Neural cell (in vitro differentiated cells): Measurements from ENCODE around the gene SIL1. TPM values are rescaled to one million over a fixed set of nuclear protein-coding genes. Genes with fewer than 3 reads are reported as not detected.

Experiments used
- H2AFZ ChIP-seq: fragments of 200-600, 300-800 bp; sonication (generic), shearing (Covaris generic); 2 replicates; pipeline ENCODE4 v1.6.0; 2014; ENCODE audit warnings: low read depth, mild to moderate bottlenecking, antibody characterized with exemption, low read length, moderate library complexity
- H3F3A ChIP-seq: fragments of 200-600 bp; shearing (Covaris generic); 2 replicates; pipeline ENCODE4 v1.6.1; 2016; ENCODE audit warnings: mild to moderate bottlenecking, moderate library complexity, mixed read lengths, antibody characterized with exemption, low read length; ENCODE audit not compliant: insufficient read depth, poor library complexity, severe bottlenecking
- H3K27ac ChIP-seq: fragments of 200-600, 300-800 bp; sonication (generic), shearing (Covaris generic); 2 replicates; pipeline ENCODE4 v1.5.1; 2014; ENCODE audit warnings: mild to moderate bottlenecking, low read length, moderate library complexity
- H3K27me3 ChIP-seq: fragments of 300-800, 200-600 bp; sonication (generic), shearing (Covaris generic); 2 replicates; pipeline ENCODE4 v1.6.0; 2014; ENCODE audit warnings: mild to moderate bottlenecking, low read depth, low read length, moderate library complexity; ENCODE audit not compliant: insufficient read depth
- H3K36me3 ChIP-seq: fragments of 300-800, 200-600 bp; sonication (generic), shearing (Covaris generic); 2 replicates; pipeline ENCODE4 v1.5.1; 2014; ENCODE audit warnings: mild to moderate bottlenecking, antibody characterized with exemption, low read length, moderate library complexity; ENCODE audit not compliant: insufficient read depth
- H3K4me2 ChIP-seq: fragments of 300-800, 200-600 bp; sonication (generic), shearing (Covaris generic); 2 replicates; pipeline ENCODE4 v1.6.0; 2014; ENCODE audit warnings: mild to moderate bottlenecking, low read length
- H3K4me3 ChIP-seq: fragments of 300-800, 200-600 bp; sonication (generic), shearing (Covaris generic); 2 replicates; pipeline ENCODE4 v1.5.1; 2014; ENCODE audit warnings: mild to moderate bottlenecking, low read length, moderate library complexity
- H3K79me2 ChIP-seq: fragments of 200-600 bp; shearing (Covaris generic); replicated peaks from 2 replicates; pipeline ENCODE4 v1.6.0; 2014; ENCODE audit warnings: mild to moderate bottlenecking, low read length, moderate library complexity; ENCODE audit not compliant: insufficient read depth
- H3K9ac ChIP-seq: fragments of 300-800, 200-600 bp; sonication (generic), shearing (Covaris generic); 2 replicates; pipeline ENCODE4 v1.6.1; 2016; ENCODE audit warnings: mild to moderate bottlenecking, low read length, mixed read lengths
- H3K9me2 ChIP-seq: fragments of 200-600 bp; shearing (Covaris generic); 2 replicates; pipeline ENCODE4 v1.6.1; 2016; ENCODE audit warnings: mild to moderate bottlenecking, low read length, mixed read lengths; ENCODE audit not compliant: insufficient read depth
- H3K9me3 ChIP-seq: fragments of 200-600, 300-800 bp; sonication (generic), shearing (Covaris generic); 2 replicates; pipeline ENCODE4 v1.6.1; 2016; ENCODE audit warnings: mild to moderate bottlenecking, mixed run types, low read length, moderate library complexity, mixed read lengths
- H4K20me1 ChIP-seq: fragments of 200-600 bp; shearing (Covaris generic); 2 replicates; pipeline ENCODE4 v1.6.1; 2016; ENCODE audit warnings: mild to moderate bottlenecking, mixed run types; ENCODE audit not compliant: insufficient read depth
- EP300 ChIP-seq: fragments of 450-650 bp; conservative IDR thresholded peaks from 2 replicates; pipeline ENCODE4 v1.6.1; 2014; ENCODE audit warnings: antibody characterized with exemption, mild to moderate bottlenecking, moderate library complexity; ENCODE audit not compliant: poor library complexity, severe bottlenecking
- EZH2 ChIP-seq: fragments of 200-600, 300-800 bp; shearing (Covaris generic), sonication (generic); IDR thresholded peaks from 2 replicates; pipeline ENCODE4 v1.6.1; 2014; ENCODE audit warnings: antibody characterized with exemption, low read length, borderline replicate concordance, mild to moderate bottlenecking; ENCODE audit not compliant: insufficient read depth, poor library complexity, severe bottlenecking
- MXI1 ChIP-seq: fragments of 450-650 bp; conservative IDR thresholded peaks from 2 replicates; pipeline ENCODE4 v1.6.1; 2014; ENCODE audit warnings: antibody characterized with exemption, mild to moderate bottlenecking; ENCODE audit not compliant: poor library complexity, severe bottlenecking
- POLR2AphosphoS5 ChIP-seq: IDR thresholded peaks from 2 replicates; pipeline ENCODE4 v1.6.1; 2012
- RAD21 ChIP-seq: fragments of 450-650 bp; conservative IDR thresholded peaks from 2 replicates; pipeline ENCODE4 v1.6.1; 2014; ENCODE audit warnings: antibody characterized with exemption, mild to moderate bottlenecking, moderate library complexity
- SMC3 ChIP-seq: fragments of 450-650 bp; conservative IDR thresholded peaks from 2 replicates; pipeline ENCODE4 v1.6.1; 2014; ENCODE audit warnings: antibody characterized with exemption, mild to moderate bottlenecking, moderate library complexity; ENCODE audit not compliant: poor library complexity
- TAF1 ChIP-seq: IDR thresholded peaks from 2 replicates; pipeline ENCODE4 v1.6.1; 2012; ENCODE audit warnings: low read depth
- polyA plus RNA-seq: library from polyadenylated mRNA; depleted of rRNA; stranded (reverse); fragments of >200 nt; gene quantifications from 2 replicates; pipeline ENCODE4 v1.2.3, GENCODE V29; 2014
- TF ChIP-seq, protein P1 (sequence below): IDR thresholded peaks from 2 replicates; pipeline ENCODE4 v1.6.1; 2012; ENCODE audit warnings: borderline replicate concordance
- TF ChIP-seq, protein P2 (sequence below): fragments of 450-650 bp; IDR thresholded peaks from 2 replicates; pipeline ENCODE4 v1.5.1; 2014; ENCODE audit warnings: antibody characterized with exemption, mild to moderate bottlenecking, moderate library complexity; ENCODE audit not compliant: poor library complexity, severe bottlenecking

SIL1 gene
- polyA plus RNA-seq, 1 donor from 2014 or later: 4.7 TPM

DNA sequence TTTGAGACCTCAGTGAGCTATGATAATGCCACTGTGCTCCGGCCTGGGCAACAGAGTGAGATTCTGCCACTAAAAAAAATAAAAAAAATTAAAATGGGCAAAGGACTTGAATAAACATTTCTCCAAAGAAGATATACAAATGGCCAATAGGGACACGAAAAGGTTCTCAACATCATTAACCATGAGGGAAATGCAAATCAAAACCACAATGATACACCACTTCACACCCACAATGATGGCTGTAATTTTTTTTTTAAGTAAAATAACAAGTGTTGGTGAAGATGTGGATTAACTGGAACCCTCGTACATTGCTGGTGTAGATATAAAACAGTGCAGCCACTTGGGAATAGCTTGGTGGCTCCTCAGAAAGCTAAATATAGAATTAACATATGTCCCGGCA lies 68.0 kb downstream of the SIL1 start:
- Histone ChIP-seq H2AFZ (no peak overlapping the region), H3K9ac (no peak overlapping the region), H3K79me2 (no peaks in the 10 kb centered on the region), H3F3A (no peaks in the 10 kb centered on the region), H3K9me2 (no peaks in the 10 kb centered on the region), H3K4me3 (no peak overlapping the region), H3K27ac (no peak overlapping the region), H4K20me1 (no peaks in the 10 kb centered on the region), H3K27me3 (no peaks in the 10 kb centered on the region), H3K4me2 (no peak overlapping the region), H3K9me3 (no peaks in the 10 kb centered on the region), H3K36me3 (no peaks in the 10 kb centered on the region)
- TF ChIP-seq POLR2AphosphoS5 (no peak), SMC3 (no peak), EZH2 (no peak), EP300 (no peak), TAF1 (no peak)

DNA sequence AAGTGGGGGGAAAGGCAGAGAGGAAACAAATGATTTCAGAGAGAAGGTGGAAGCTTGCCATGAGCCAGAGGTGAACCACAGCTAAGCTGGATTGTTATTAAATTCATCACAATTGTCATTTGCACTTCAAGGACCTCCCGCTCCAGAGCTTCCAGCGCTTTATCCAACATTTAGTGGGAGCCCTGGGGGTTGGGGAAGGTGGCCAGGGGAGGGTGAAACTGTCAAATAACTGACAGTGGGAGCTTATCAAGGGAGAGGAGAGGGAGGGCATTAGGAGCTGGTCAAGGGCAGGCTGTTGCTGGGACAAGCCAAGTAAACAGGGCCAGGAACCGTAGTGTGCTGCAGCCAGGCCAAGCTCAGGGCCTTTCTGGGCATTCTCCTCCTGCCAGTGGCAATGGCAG lies 71.5 kb downstream of the SIL1 start:
- Histone ChIP-seq H3K9me2 (no peaks in the 10 kb centered on the region), H2AFZ (no peak overlapping the region), H3K79me2 (no peaks in the 10 kb centered on the region), H3K4me2 (no peak overlapping the region), H3F3A (no peaks in the 10 kb centered on the region), H3K4me3 (no peak overlapping the region), H4K20me1 (no peaks in the 10 kb centered on the region), H3K36me3 (no peaks in the 10 kb centered on the region), H3K9ac (no peak overlapping the region), H3K27ac (no peak overlapping the region), H3K9me3 (no peaks in the 10 kb centered on the region), H3K27me3 (no peaks in the 10 kb centered on the region)
- TF ChIP-seq, protein P1, sequence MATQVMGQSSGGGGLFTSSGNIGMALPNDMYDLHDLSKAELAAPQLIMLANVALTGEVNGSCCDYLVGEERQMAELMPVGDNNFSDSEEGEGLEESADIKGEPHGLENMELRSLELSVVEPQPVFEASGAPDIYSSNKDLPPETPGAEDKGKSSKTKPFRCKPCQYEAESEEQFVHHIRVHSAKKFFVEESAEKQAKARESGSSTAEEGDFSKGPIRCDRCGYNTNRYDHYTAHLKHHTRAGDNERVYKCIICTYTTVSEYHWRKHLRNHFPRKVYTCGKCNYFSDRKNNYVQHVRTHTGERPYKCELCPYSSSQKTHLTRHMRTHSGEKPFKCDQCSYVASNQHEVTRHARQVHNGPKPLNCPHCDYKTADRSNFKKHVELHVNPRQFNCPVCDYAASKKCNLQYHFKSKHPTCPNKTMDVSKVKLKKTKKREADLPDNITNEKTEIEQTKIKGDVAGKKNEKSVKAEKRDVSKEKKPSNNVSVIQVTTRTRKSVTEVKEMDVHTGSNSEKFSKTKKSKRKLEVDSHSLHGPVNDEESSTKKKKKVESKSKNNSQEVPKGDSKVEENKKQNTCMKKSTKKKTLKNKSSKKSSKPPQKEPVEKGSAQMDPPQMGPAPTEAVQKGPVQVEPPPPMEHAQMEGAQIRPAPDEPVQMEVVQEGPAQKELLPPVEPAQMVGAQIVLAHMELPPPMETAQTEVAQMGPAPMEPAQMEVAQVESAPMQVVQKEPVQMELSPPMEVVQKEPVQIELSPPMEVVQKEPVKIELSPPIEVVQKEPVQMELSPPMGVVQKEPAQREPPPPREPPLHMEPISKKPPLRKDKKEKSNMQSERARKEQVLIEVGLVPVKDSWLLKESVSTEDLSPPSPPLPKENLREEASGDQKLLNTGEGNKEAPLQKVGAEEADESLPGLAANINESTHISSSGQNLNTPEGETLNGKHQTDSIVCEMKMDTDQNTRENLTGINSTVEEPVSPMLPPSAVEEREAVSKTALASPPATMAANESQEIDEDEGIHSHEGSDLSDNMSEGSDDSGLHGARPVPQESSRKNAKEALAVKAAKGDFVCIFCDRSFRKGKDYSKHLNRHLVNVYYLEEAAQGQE: no peak
- TF ChIP-seq TAF1: no peak
- TF ChIP-seq MXI1: no peak
- TF ChIP-seq EZH2: no peak
- no peak for TF ChIP-seq RAD21
- TF ChIP-seq POLR2AphosphoS5: no peak
- no peak for TF ChIP-seq EP300
- no peak for TF ChIP-seq SMC3
- TF ChIP-seq, protein P2, sequence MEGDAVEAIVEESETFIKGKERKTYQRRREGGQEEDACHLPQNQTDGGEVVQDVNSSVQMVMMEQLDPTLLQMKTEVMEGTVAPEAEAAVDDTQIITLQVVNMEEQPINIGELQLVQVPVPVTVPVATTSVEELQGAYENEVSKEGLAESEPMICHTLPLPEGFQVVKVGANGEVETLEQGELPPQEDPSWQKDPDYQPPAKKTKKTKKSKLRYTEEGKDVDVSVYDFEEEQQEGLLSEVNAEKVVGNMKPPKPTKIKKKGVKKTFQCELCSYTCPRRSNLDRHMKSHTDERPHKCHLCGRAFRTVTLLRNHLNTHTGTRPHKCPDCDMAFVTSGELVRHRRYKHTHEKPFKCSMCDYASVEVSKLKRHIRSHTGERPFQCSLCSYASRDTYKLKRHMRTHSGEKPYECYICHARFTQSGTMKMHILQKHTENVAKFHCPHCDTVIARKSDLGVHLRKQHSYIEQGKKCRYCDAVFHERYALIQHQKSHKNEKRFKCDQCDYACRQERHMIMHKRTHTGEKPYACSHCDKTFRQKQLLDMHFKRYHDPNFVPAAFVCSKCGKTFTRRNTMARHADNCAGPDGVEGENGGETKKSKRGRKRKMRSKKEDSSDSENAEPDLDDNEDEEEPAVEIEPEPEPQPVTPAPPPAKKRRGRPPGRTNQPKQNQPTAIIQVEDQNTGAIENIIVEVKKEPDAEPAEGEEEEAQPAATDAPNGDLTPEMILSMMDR: no peak

DNA sequence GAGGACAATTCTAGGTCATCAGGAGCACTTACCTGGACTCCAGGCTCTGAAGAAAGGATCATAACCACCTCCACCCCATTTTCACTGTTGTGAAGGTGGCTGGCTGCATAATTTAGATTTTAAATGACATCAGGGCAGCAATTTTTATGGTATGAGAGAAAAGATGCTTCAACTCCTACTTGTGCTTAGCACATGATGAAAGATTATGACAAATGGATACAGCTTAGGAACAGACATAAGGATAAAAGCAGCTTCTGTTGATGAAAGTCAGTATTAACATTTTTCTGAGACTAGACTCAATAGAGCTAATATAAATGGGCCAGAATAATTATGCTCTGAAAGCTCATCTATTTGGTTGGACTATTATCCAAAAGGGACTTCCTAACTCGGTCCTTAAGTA lies 72.2 kb downstream of the SIL1 start:
- Histone ChIP-seq H3F3A (no peaks in the 10 kb centered on the region), H3K27ac (no peak overlapping the region), H3K36me3 (no peaks in the 10 kb centered on the region), H3K9me3 (no peaks in the 10 kb centered on the region), H3K27me3 (no peaks in the 10 kb centered on the region), H4K20me1 (no peaks in the 10 kb centered on the region), H3K9me2 (no peaks in the 10 kb centered on the region), H3K9ac (no peak overlapping the region), H3K4me2 (no peak overlapping the region), H3K79me2 (no peaks in the 10 kb centered on the region), H3K4me3 (no peak overlapping the region), H2AFZ (no peak overlapping the region)
- no peak for TF ChIP-seq RAD21
- no peak for TF ChIP-seq TAF1
- TF ChIP-seq, protein P1: no peak
- TF ChIP-seq POLR2AphosphoS5: no peak
- no peak for TF ChIP-seq EP300
- TF ChIP-seq MXI1: no peak
- TF ChIP-seq EZH2: no peak
- TF ChIP-seq, protein P2: no peak
